ENCODE measurements around the gene LRRC8C.

Gene LRRC8C

DNA sequence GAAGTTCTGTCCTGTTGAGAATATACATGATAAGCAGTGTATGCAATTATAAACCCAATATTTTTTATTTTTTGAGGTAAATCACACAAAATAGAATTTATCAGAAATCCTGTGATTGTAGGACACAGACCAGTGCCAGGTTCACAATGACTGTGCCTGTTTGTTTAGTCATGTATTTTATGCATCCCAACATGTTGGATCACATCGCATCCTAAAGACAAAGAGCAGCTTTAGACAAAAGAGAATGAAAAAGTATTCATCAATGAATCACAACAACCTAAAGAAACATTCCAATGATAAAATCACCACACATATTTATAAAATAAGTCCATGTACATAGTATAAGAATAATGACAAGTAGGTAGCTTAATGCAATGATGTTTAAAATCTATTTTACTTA is 134.7 kb downstream of the LRRC8C start:
- no peak for DNase-seq (ENCODE audit: low spot score)
